Cardiac septum (tissue), 1 donor: Measurements from ENCODE around the gene SPATA45. TPM values are rescaled to one million over a fixed set of nuclear protein-coding genes. Genes with fewer than 3 reads are reported as not detected.

ENCODE experiments used
- DNase-seq: peaks from one replicate; pipeline ENCODE4 v3.0.0-alpha.2; 2020; ENCODE audit warnings: low spot score
- intact Hi-C: fragments of 100-400 bp; cut with DNase I; formaldehyde crosslinking; loops from one replicate; pipeline ENCODE4 v1.14.0; 2022
- total RNA-seq: library from RNA; stranded (reverse); fragmentation: NEBNext Ultra II Directional; extraction: Animal tissue kit (Norgen Biotek cat#: 25700); gene quantifications from one replicate; pipeline ENCODE4 v1.2.1, GENCODE V29; 2021
- donor health status: DM: no; HTN: no; CAD: no.

Gene SPATA45
- total RNA-seq, 1 donor from 2014 or later = not detected

GRCh38 chr1:212785871-212786270 lies 61.6 kb downstream of the SPATA45 start:
- no peak for DNase-seq
- intact Hi-C loops = no loop called here

GRCh38 chr1:212783976-212784375 lies 63.5 kb downstream of the SPATA45 start:
- intact Hi-C loops = loop anchor here (2.0 kb wide), 1 partner anchor 307 kb away; no protein-coding TSS in a partner anchor
- no peak for DNase-seq

- no peak for DNase-seq
- intact Hi-C loops = loop anchor here (2.0 kb wide), 1 partner anchor 306 kb away; no protein-coding TSS in a partner anchor
These were observed 64.9 kb downstream of the SPATA45 start for GRCh38 chr1:212782422-212783154.

GRCh38 chr1:212781225-212781624 lies 66.2 kb downstream of the SPATA45 start:
- intact Hi-C loops = no loop called here
- DNase-seq = no peak

- DNase-seq = no peak
- intact Hi-C loops = no loop called here
These were observed 66.7 kb downstream of the SPATA45 start for GRCh38 chr1:212780759-212781158.

Other genes starting within 250 kb of the SPATA45 start
- 16.2 TPM for gene ATF3, start 238.9 kb downstream of the SPATA45 start, total RNA-seq
- gene BATF3, start 147.8 kb downstream of the SPATA45 start, total RNA-seq = 1.9 TPM
- 27.0 TPM for gene NSL1, start 55.9 kb downstream of the SPATA45 start, total RNA-seq
- 22.4 TPM for gene TATDN3, start 55.8 kb downstream of the SPATA45 start, total RNA-seq
- 1.7 TPM for gene FLVCR1, start 10.6 kb upstream of the SPATA45 start, total RNA-seq
- gene VASH2, start 102.9 kb upstream of the SPATA45 start, total RNA-seq = 0.38 TPM
- 17.8 TPM for gene ANGEL2, start 168.2 kb upstream of the SPATA45 start, total RNA-seq
- 12.7 TPM for gene RPS6KC1, start 203.6 kb upstream of the SPATA45 start, total RNA-seq